ENCODE measurements around the gene NEURL1.

The NEURL1 gene

DNA sequence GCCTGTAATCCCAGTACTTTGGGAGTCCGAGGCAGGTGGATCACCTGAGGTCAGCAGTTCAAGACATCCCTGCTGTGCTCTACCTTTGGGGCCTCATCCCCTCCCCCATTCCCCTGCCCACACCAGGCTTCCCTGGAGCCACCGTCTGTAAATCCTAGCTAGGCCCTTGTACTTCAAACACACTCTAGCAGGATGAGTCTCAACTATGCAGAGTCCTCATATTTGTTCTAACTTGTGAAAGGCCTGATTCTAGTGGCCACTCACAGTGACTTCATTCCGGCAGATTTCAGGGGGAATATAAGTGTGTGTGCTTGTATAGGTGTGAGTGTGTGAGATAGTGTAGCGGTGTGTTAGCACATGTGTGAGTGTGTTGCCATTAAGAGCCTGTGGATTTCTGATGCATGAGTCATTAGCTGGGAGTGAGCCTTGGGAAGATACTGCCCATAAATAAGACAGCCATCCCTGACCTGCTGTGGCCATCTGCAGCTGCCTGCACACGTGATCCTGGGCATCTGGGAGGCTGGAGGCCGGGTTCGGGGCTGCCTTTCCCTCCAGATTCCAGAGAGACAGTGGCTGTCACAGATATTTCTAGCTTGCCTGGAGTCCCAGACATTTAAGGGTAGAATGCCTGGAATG is 1.7 kb upstream of the NEURL1 start:
- in situ Hi-C loops (cut with MboI; ENCODE audit: low sequenced_read_pairs, unreplicated experiment), result no loop called here
- no peak for DNase-seq (ENCODE audit: low spot score)
- TF ChIP-seq, protein P1, sequence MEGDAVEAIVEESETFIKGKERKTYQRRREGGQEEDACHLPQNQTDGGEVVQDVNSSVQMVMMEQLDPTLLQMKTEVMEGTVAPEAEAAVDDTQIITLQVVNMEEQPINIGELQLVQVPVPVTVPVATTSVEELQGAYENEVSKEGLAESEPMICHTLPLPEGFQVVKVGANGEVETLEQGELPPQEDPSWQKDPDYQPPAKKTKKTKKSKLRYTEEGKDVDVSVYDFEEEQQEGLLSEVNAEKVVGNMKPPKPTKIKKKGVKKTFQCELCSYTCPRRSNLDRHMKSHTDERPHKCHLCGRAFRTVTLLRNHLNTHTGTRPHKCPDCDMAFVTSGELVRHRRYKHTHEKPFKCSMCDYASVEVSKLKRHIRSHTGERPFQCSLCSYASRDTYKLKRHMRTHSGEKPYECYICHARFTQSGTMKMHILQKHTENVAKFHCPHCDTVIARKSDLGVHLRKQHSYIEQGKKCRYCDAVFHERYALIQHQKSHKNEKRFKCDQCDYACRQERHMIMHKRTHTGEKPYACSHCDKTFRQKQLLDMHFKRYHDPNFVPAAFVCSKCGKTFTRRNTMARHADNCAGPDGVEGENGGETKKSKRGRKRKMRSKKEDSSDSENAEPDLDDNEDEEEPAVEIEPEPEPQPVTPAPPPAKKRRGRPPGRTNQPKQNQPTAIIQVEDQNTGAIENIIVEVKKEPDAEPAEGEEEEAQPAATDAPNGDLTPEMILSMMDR (IDR thresholded peaks at IDR 0.05; ENCODE audit: borderline replicate concordance, control extremely low read depth, extremely low read depth, insufficient read depth, missing control alignments), result no peak

DNA sequence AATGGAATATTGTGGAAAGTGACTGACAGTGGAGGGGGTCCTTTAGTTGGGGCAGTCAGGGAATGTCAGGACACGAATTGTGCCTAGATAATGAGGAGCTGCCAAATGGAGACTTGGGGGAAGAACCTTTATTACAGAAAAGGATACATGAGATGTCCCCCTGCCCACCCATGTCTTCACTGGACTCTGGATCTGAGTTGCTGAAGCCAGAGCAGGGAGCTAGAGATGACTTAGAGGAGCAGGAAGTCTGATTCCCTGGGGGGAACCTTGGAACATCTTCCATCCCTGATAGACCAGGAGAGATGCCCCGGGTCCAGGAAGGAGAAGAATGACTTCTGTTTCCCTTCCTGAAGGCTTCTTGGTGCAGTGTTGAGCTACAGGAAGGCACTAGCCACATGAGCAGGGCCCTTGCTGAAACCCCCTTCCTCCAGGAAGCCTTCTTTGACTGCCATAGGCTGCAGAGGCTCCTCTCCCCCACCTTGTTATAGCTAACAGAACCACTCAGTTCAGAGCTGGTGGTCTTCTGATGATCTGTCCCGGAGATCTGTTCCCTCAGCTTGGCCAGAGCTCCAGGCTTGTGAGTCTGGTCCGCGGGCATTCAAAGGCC is 747 bp upstream of the NEURL1 start:
- no peak for DNase-seq (ENCODE audit: low spot score)
- in situ Hi-C loops (cut with MboI; ENCODE audit: low sequenced_read_pairs, unreplicated experiment), result no loop called here
- TF ChIP-seq, protein P1 (IDR thresholded peaks at IDR 0.05; ENCODE audit: borderline replicate concordance, control extremely low read depth, extremely low read depth, insufficient read depth, missing control alignments), result no peak

DNA sequence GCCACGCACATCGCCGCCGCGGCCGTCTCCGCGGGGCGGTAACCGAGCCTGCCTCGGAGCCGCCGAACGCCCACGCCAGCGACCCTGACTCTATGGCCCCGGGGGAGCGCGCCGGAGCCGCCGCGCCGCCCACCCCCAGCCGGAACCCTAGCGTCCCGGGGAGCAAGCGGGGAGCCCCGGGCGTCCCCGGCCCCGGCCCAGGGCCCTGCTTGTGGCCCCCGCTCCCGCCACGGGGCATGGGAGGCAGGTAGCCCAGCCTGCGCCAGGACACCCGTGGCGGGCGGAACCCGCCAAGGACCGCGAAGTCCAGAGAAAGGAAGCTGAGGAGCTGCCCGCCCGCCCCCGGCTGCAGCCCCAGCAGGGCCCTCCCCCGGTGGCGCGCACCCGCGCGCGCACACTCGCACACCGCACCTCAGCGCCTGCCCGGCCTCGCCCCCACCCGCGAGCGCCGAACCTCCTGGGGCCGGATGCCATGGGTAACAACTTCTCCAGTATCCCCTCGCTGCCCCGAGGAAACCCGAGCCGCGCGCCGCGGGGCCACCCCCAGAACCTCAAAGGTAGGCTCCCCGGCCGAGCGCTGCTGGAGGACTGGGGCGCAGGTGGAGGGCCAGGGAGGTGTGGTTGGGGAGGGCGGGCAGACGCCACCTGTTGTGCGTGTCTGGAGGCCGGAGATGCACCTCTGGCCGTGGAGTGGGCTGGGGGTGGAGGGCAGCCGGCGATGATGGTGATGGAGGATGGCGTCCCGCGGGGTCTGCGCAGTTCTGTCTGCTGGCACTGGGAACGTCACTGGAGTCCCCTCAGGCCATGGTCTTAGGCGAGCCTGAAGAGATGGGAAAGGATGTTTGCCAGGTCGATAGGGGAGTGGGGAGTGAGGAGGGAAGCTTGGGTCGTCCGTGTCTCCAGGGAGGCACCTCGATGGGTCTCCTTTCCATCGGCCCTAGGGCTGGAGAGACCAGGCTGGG is 692 bp downstream of the NEURL1 start:
- peak; percentile 48 for DNase-seq (ENCODE audit: low spot score)
- in situ Hi-C loops (cut with MboI; ENCODE audit: low sequenced_read_pairs, unreplicated experiment), result no loop called here
- TF ChIP-seq, protein P1 (IDR thresholded peaks at IDR 0.05; ENCODE audit: borderline replicate concordance, control extremely low read depth, extremely low read depth, insufficient read depth, missing control alignments), result no peak

DNA sequence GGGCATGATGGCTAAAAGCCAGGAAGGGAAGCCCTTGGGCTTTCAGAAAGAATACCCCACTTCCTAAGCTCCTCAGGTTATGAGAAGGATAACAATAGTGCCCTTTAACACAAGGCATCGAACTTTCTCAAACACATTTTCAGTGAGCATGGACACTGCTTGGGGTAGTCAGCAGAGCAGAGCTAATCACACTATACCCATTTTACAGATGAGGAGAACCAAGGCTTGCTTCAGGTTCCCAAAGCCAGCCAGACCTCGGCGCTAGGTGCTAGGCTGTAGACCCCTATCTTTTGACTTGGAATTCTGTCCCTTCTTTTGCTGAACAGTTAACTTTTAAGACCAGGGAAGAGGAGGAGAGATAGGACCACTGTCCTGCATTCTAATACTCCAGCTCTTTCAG is 1.8 kb downstream of the NEURL1 start:
- no peak for DNase-seq (ENCODE audit: low spot score)
- TF ChIP-seq, protein P1 (IDR thresholded peaks at IDR 0.05; ENCODE audit: borderline replicate concordance, control extremely low read depth, extremely low read depth, insufficient read depth, missing control alignments), result no peak
- in situ Hi-C loops (cut with MboI; ENCODE audit: low sequenced_read_pairs, unreplicated experiment), result no loop called here

DNA sequence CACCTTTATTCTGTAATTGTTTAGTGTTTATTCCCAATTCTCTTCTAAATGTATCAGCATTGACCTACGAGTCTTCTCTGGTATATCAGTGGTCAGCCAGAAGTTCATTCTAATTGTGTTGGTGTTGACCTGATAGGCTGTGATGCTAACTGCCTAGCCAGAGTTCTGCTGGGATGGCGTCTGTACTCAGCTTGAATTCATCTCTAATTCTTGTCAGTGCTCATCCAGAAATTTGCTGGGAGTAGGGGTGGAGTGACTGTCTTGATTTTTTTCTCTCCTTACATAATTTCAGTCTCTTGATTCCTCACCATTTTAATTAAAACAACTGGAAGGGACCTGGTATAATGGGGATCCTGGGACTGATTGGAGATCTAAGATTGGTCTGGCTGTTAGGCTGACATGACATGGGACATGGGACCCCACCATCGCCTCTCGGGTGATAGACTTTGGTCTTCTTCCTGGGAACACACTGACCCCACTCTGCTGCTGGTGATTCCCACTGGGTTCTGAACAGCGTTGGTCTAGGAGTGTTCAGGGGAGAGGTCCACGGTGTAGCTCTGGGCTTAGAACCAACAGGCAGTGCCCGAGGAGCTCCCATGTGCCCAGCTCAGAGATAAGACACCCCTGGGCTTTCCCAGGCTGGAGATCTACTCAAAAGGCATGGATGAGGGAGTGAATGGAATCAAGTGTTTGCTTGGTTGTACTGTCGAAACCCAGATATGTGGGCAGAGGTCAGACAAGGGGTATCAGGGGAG is 3.8 kb downstream of the NEURL1 start:
- TF ChIP-seq, protein P1 (IDR thresholded peaks at IDR 0.05; ENCODE audit: borderline replicate concordance, control extremely low read depth, extremely low read depth, insufficient read depth, missing control alignments), result no peak
- in situ Hi-C loops (cut with MboI; ENCODE audit: low sequenced_read_pairs, unreplicated experiment), result no loop called here
- DNase-seq (ENCODE audit: low spot score), result no peak
